HG03060 (cell line): ENCODE measurements around the gene CTDP1.

Experiments
- ATAC-seq: cut with Tn5 transposase; IDR thresholded peaks from one replicate; pipeline ENCODE4 v1.9.1; 2021; ENCODE audit warnings: low read depth, moderate number of reproducible peaks; ENCODE audit not compliant: unreplicated experiment

Gene CTDP1

GRCh38 chr18:79775441-79776221 lies 96.0 kb downstream of the CTDP1 start:
- ATAC-seq = no peak

GRCh38 chr18:79776674-79777073 lies 97.1 kb downstream of the CTDP1 start:
- no peak for ATAC-seq

GRCh38 chr18:79778291-79778791 lies 98.7 kb downstream of the CTDP1 start:
- ATAC-seq = no peak

- ATAC-seq = no peak
Measured at GRCh38 chr18:79779021-79779699, 99.6 kb downstream of the CTDP1 start.

GRCh38 chr18:79779700-79780190 lies 100.1 kb downstream of the CTDP1 start:
- no peak for ATAC-seq

- ATAC-seq = no peak
Measured at GRCh38 chr18:79780547-79780946, 100.9 kb downstream of the CTDP1 start.

- ATAC-seq = no peak
Measured at GRCh38 chr18:79781331-79781941, 101.8 kb downstream of the CTDP1 start.

- no peak for ATAC-seq
Measured at GRCh38 chr18:79782566-79783308, 103.1 kb downstream of the CTDP1 start.

- no peak for ATAC-seq
Measured at GRCh38 chr18:79784071-79784913, 104.7 kb downstream of the CTDP1 start.

- no peak for ATAC-seq
Measured at GRCh38 chr18:79784965-79785770, 105.6 kb downstream of the CTDP1 start.

- no peak for ATAC-seq
Measured at GRCh38 chr18:79785831-79786230, 106.2 kb downstream of the CTDP1 start.

GRCh38 chr18:79786304-79786703 lies 106.7 kb downstream of the CTDP1 start:
- ATAC-seq = no peak

GRCh38 chr18:79786786-79787526 lies 107.4 kb downstream of the CTDP1 start:
- ATAC-seq = no peak

- ATAC-seq = no peak
Measured at GRCh38 chr18:79787527-79787864, 107.9 kb downstream of the CTDP1 start.

GRCh38 chr18:79787865-79788733 lies 108.5 kb downstream of the CTDP1 start:
- no peak for ATAC-seq

GRCh38 chr18:79788734-79789085 lies 109.1 kb downstream of the CTDP1 start:
- no peak for ATAC-seq

- ATAC-seq = no peak
Measured at GRCh38 chr18:79789091-79789891, 109.7 kb downstream of the CTDP1 start.
